ENCODE results near the gene NUDT1. TPM values are rescaled to one million over a fixed set of nuclear protein-coding genes. Genes with fewer than 3 reads are reported as not detected.

NUDT1 gene
- total RNA-seq (2022; extraction: Qiagen RNA extraction): 83.7 to 114 TPM (median 104 TPM) in 5 replicates

DNA sequence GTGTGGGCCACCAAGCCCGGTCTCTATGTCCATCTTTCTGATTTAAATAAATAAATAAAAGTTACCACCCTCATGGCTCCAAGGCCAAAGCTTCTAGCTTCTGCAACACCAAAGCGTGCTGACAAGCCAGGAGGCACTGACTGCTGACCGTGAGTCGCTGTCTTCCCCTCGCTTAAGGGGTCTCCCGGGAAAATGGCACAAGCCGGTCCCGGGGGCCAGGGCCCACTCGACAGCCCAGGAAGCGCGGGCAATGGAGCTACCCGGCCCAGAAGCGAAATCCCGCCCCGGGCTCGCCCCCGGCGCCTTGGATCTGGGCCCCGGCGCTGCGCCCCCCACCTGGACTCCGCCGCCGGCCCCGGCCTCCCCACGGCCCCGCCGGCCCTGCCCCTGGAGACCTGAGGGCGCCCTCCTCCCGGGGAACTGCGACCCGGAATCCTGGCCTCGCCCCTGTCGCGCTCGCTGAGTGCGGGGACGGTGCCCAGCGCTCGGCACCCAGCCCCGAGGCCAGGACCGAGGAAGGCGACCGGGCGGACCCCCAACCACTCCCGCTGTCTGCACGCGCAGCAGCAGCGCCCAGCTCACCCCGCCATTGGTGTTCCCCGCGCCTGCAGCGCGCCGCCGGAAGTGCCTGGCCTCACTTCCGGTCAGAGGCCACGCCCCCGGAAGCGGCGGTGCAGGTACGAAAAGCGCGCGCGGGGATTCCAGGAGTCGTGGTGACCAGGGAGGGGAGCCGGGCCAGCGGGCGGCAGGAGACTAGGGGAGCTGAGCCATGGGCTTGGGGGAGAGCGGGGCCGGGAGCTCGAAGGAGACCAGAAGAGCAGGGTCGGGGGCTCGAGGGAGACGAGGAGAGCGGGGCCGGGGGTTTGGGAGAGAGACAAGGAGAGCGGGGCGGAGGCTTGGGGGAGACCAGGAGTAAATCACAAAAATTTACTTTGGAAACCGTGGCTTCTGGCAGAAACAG, at the start of gene NUDT1, which contains the start of gene MRM2:
TSS of gene NUDT1 (plus strand) at position 647 of the 961 bp plus-strand sequence. CDS start 2,349 bp downstream, outside the sequence.
TSS of gene MRM2 (minus strand) at position 626 of the 961 bp plus-strand sequence. CDS start at position 590, 36 bp downstream.

DNA sequence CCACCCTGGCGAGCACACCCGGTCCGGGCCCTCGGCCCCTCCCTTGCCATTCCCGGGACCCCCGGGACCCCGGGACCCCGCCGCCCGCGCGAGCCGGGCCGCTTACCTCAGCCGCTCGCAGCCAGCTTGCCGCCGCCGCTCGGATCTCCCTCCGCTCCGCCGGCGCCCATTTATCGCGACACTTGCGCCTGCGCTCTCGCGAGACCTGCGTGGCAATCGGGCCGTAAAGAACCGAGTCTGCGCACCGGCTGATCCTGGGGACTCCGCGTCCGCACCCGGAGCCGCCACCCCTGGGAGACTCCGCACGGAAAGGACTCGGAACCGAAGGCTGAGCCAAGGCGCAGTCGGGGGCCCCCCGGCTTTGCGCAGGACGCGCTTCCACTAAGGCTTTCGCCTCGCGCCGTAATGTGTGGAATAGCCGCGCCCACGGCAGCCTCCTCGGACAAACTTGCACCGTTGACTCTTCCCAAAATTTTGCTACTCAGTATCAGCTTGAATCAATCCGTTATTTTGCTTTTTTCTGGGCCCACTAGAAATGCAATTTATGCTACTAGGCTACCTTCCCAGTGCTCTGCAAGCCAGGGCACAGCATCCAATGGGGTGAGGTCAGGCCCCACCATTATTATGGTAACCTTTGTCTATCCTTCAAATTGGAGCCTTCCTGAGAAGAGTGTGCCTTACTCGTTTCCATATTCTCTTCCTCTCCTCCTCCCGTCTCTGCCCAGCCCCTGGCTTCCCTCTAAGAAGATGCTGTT, 9.1 kb upstream of the NUDT1 start, which contains the start of gene MAD1L1:
TSS of gene MAD1L1 (minus strand) at position 180 of the 755 bp plus-strand sequence. CDS start 2,812 bp downstream, outside the sequence.

Other genes with a start within 250 kb of the NUDT1 start
- 16.3 to 27.6 TPM (median 26.0 TPM) in 5 replicates for gene MAD1L1, start 9.3 kb upstream of the NUDT1 start, total RNA-seq (2022; extraction: Qiagen RNA extraction)
- 49.6 to 54.7 TPM (median 50.5 TPM) in 5 replicates for gene MRM2, start within 50 bp of the NUDT1 start, total RNA-seq (2022; extraction: Qiagen RNA extraction)
- gene SNX8, start 72.2 kb downstream of the NUDT1 start, total RNA-seq (2022; extraction: Qiagen RNA extraction): 37.4 to 85.1 TPM (median 77.1 TPM) in 5 replicates
- 223 to 263 TPM (median 224 TPM) in 5 replicates for gene EIF3B, start 112.6 kb downstream of the NUDT1 start, total RNA-seq (2022; extraction: Qiagen RNA extraction)
- gene CHST12, start 161.4 kb downstream of the NUDT1 start, total RNA-seq (2022; extraction: Qiagen RNA extraction): 7.8 to 16.3 TPM (median 12.4 TPM) in 5 replicates
- gene GRIFIN, start 234.2 kb downstream of the NUDT1 start, total RNA-seq (2022; extraction: Qiagen RNA extraction): not detected in 5 replicates

Measured in A549 treated with CORT108297 at 1 μM for 4 hours (cell line).